AG09309 (cell line): ENCODE measurements around the gene ETFA.

Experiments
- DNase-seq: peaks from one replicate; pipeline ENCODE4 v3.0.0-alpha.2; 2010; ENCODE audit warnings: low read depth
- H3K4me3 ChIP-seq: 2 replicates; pipeline ENCODE4 v1.5.1; 2011; ENCODE audit warnings: mild to moderate bottlenecking, low read depth, low read length, moderate library complexity; ENCODE audit not compliant: control insufficient read depth
- TF ChIP-seq, protein P1 (sequence below): IDR thresholded peaks from 2 replicates; pipeline ENCODE4 v1.5.1; 2011; ENCODE audit warnings: mild to moderate bottlenecking, low read depth, low read length, inconsistent platforms; ENCODE audit not compliant: insufficient read depth, control insufficient read depth; ENCODE audit errors: missing control alignments

Gene ETFA

DNA sequence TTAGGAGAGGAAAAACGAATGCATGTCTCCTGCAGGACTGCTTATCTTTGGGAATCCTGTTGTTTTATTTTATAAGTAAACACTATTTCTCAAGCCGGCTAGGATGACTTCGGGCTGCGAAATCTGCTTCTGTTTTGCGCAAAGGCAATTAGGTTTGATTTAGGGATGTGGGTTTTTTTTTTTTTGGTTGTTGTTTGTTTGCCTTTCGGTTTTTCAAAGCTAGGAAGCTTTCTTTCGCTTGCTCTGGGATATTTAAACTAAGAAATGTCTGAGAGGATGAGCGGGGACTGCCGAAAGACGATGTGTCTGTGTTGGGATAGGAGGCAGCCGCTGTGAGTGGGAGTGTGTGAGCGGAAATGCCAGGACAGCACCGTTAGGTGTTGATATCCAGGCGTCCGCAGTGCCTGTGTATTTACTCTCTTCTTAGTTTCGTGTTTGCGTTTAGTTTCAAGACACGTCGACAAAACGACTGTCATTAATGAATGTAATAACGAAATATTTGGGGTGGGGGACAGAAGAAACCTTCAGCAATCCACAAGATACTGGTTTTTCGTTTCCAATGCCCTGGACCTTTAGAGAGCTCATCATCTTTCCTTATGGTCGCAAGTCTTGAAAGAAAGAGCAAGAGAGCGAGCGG is 25.9 kb upstream of the ETFA start:
- no peak overlapping the region for H3K4me3 ChIP-seq
- no peak for DNase-seq
- TF ChIP-seq, protein P1, sequence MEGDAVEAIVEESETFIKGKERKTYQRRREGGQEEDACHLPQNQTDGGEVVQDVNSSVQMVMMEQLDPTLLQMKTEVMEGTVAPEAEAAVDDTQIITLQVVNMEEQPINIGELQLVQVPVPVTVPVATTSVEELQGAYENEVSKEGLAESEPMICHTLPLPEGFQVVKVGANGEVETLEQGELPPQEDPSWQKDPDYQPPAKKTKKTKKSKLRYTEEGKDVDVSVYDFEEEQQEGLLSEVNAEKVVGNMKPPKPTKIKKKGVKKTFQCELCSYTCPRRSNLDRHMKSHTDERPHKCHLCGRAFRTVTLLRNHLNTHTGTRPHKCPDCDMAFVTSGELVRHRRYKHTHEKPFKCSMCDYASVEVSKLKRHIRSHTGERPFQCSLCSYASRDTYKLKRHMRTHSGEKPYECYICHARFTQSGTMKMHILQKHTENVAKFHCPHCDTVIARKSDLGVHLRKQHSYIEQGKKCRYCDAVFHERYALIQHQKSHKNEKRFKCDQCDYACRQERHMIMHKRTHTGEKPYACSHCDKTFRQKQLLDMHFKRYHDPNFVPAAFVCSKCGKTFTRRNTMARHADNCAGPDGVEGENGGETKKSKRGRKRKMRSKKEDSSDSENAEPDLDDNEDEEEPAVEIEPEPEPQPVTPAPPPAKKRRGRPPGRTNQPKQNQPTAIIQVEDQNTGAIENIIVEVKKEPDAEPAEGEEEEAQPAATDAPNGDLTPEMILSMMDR, result no peak

DNA sequence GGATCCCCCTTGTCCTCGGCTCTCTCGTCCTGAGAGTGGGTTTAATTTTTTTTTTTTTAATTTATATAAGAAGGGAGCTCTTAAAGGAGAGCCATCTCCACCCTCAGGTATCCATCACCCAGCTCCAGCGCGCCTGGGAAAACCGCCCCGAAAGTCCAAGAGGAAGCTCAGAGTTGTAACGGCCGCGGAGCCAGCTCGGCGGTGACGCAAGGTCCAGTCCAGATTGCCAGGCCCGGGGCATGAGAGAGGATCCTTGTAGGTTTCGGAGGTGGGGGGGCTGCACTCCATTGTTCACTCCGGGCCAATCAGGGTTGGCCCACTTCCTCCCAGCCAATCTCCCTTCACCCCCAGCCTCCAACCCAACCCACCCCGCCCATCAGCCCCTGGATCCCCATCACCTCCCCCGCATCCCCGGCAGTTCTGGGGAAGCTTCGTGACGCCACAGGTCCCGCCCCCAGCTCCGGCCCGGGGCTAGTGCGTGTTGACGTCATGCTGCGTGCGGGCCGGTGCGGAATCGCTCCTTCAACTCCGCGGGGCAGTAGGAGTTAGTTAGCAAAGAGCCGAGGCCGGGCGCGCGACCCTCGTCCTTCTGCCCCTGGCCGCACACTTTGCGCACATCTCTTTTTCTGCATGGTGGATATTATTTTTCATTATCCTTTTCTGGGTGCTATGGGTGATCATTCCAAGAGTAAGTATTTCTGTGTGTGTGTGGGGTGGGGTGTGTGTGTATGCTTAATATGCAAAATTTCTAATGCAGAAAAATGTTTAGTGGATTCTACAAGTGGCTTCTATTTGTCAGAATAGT is 25.2 kb upstream of the ETFA start, which contains the start of gene ISL2:
Gene ISL2 (plus strand): TSS at position 520 of the 805 bp plus-strand sequence. CDS start 111 bp downstream, at position 631.
- no peak for DNase-seq
- H3K4me3 ChIP-seq, result peak within 1 kb of the TSS; percentile 29

DNA sequence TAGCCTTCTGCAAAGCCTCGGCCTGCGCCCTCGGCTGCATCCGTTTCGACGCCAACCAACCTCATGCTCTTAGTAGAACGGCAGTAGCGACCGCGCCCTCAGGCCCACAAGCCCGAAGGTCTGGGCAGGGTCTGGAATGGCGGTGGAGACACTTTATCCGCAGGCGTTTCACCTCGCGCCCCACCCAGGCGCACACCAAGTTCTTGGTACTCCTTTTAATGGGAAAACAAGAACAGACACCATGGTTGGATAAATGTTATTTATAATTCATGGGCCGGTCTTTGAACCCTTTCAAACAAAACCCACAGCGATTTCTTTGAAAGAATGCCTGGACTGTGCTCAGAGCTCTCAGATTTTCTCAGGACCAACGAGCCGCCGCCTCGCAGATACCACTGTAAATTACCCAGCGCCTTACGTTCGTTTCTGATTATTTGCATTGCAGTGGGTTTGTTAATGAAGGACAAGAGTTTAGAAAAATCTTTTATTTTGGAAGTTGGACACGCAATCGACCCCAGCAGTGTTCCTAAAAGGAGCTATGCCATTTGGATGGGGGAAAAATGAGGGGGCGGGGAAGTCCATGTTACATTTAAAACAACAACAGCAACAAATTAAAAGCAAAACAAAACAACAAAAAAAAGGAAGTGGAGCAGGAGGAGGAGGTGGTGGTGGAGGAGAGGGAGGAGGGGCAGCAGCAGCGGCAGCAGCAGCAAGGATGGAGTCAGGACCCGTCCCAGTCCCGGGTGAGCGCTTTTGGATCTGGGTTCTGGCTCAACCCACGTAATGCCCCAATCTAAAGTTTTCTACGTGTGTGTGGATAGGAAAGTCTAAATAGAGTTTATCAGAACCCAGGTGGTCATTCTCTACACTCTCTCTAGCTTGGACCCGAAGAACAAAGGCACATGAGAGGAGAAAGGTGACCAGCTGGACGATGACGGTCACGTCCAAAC is 24.3 kb upstream of the ETFA start:
- TF ChIP-seq, protein P1, result no peak
- no peak overlapping the region; the same call in 1 of the 2 replicates for H3K4me3 ChIP-seq
- DNase-seq, result no peak

More for the DNA sequence above, 25.2 kb upstream of the ETFA start, which contains the start of gene ISL2:
- TF ChIP-seq, protein P1, result no peak

DNA sequence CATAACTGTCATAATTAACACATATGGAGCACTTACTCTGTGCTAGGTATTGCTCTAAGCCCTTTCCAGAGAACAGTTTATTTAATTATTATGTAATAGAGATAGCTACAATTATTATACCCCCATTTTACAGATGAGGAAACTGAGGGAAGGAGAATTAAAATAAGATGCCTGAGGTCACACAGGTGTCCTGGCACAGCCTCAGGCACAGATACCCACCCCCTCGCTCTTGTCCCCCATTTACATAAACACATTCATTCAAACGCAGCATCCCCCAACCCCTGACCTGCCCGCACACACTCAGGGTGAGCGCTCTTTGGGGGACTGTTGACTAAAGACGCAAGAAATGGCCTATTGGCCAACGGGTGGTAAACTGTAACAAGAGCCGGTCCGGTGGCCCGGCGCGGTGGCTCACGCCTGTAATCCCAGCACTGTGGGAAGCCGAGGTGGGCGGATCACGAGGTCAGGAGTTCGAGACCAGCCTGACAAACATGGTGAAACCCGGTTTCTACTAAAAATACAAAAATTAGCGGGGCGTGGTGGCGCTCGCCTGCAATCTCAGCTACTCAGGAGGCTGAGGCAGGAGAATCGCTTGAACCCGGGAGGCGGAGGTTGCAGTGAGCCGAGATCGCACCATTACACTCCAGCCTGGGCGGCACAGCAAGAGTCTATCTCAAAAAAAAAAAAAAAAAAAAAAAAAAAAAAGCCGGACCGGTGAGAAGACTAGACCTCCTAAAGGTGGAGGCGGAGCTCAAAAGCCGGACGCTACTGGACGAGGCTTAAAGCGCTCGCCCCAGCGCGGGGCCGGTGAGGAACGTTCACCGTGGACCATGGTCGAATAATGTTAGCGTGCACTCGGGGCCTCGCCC is 23.4 kb upstream of the ETFA start:
- TF ChIP-seq, protein P1, result no peak
- no peak overlapping the region for H3K4me3 ChIP-seq
- DNase-seq, result no peak

DNA sequence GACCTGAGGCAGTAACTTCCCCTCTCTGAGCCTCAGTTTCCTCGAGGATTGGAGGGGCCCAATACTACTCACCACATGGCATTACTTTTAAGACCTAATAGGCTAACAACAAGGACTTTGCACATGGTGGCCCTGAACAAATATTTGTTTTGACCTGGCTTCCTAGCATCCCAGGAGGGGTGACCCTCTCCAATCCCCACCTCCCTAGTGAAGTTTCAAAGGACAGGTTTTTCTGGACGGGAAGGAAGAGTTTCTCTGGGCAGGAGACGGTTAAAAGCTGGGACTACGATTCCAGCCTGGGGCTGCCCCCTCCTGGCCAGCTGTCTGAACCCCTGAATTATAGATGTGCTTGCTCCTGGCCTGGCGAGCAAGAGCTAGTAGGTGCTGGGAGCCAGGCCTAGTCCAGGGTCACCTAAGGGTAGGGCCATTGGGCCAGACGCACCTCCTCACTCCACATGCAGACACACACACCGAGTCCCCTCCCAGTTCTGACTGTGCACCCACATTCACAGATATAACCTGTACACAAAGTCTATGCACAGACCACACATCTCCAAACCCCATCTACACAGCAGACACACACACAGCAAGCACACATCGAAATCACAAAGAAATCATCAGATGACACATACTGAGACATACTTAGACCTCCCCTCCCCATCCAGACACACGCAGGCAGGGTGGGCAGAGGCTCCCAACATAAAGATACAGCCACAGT is 22.6 kb upstream of the ETFA start:
- DNase-seq, result no peak
- H3K4me3 ChIP-seq, result no peak overlapping the region
- TF ChIP-seq, protein P1, result peak; percentile 34
